KOPT-K1 (cell line): Measurements from ENCODE around the gene INTS1.

Experiments used
- H3K27ac ChIP-seq: fragments of 200-600 bp; sonication (generic); 2 replicates; pipeline ENCODE4 v1.5.1; 2016; ENCODE audit warnings: antibody characterized with exemption, mild to moderate bottlenecking, low read depth, low read length; ENCODE audit not compliant: poor library complexity, severe bottlenecking
- H3K36me3 ChIP-seq: fragments of 200-600 bp; sonication (generic); 2 replicates; pipeline ENCODE4 v1.5.1; 2017; ENCODE audit warnings: antibody characterized with exemption, mild to moderate bottlenecking, low read length, moderate library complexity; ENCODE audit not compliant: insufficient read depth
- H3K9me3 ChIP-seq: fragments of 200-600 bp; sonication (generic); 2 replicates; pipeline ENCODE4 v1.5.1; 2017; ENCODE audit warnings: antibody characterized with exemption, low read length, mild to moderate bottlenecking; ENCODE audit not compliant: insufficient read depth, poor library complexity, severe bottlenecking

INTS1 gene

DNA sequence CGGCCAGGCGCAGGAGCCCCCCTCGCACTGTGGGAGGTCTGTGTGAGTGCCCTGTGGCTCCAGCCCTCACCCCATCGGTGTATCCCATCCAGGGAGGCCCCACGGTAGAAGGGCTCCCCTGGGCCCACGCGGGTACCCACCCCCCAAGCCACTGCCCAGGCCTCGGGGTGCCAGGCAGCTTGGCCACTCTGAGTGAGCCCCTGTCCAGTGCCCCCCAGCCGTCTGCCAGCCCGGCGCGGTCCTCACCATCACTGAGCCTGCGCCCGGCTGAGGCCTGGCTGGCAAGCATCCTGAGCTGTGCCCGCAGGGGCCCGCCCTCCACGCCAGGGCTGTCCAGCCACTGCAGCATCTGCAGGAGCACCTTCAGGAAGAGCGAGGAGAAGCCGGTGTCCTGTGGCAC is 25.7 kb downstream of the INTS1 start:
- Histone ChIP-seq H3K9me3 (no peaks in the 10 kb centered on the region), H3K27ac (no peak overlapping the region), H3K36me3 (peaks cover 100% of the 10 kb centered on the region)

DNA sequence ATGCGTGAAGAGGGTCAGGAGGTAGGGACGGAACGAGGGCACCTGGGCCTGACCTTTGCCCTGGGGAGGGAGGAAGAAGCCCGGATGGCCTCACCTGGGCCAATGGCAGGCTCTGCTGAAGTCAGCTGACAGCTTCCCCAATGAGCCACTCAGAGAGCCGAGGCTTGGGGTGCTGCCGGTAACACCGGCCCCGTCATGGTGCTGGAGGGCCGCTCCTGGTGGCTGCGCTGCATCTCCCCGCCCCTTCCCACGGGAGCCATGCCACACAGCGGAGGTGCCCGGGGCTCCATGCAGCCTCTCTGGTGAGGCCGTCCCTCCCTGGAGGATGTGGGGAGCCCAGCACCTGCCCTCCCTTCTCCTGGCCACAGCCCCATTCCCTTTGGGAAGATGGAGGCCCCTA is 27.3 kb downstream of the INTS1 start:
- Histone ChIP-seq H3K36me3 (peaks cover 100% of the 10 kb centered on the region), H3K27ac (no peak overlapping the region), H3K9me3 (no peaks in the 10 kb centered on the region)

DNA sequence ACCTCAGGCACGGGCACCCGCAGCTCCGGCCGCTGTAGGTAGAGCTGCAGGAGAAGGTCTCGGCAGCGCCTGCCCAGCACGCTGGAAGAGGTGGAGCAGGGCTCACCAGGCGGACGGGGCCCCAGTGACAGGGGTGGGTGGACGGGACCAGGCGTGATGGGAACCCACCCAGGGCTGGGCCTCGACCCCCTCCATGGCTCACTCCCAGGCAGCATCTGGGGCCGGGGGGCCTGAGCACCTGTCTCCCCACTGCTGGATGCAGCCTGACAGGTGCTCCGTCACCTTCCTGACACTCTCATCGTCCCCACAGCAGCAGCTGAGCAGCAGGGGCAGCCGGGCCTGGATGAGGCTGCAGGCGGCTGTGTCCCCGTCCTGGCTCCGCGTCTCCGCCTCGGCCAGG is 28.2 kb downstream of the INTS1 start:
- Histone ChIP-seq H3K36me3 (peaks cover 100% of the 10 kb centered on the region), H3K9me3 (no peaks in the 10 kb centered on the region), H3K27ac (no peak overlapping the region)

DNA sequence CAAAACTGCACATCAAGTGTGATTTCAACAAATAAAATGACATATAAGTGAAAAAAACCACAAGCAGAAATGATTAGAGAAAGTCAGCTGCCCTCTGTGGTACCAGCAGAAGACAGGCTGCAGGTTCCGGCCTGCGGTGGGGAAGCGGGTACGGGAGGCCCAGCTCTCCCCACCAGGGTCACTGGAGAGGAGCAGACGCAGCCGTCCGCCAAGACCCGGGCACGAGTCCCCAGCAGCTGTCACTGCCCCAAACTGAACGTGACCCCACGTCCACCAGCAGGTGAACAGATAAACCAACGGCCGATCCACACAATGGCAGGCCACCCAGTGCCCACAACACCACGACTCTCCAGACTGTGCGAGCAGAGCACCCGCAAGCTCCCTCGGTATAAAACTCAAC is 28.8 kb downstream of the INTS1 start:
- Histone ChIP-seq H3K27ac (no peak overlapping the region), H3K36me3 (peaks cover 100% of the 10 kb centered on the region), H3K9me3 (no peaks in the 10 kb centered on the region)

DNA sequence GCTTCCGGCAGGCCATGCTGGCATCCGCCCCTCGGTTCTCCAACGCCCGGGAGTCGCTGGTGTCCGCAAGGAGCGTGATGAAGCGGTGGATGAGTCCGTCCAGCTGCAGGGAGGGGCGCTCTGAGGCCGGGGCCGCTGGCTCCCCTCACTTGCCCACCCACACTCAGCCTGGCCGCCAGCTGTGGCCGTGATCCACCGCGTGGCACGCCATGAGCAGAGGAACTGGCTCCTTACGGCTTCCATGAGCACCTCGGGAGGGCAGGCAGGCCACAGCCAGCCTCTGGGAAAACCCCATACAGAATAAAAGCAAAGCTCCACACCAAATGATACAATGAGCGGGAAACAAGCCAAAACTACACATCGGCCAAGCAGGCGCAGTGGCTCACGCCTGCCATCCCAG is 29.5 kb downstream of the INTS1 start:
- Histone ChIP-seq H3K9me3 (no peaks in the 10 kb centered on the region), H3K36me3 (peaks cover 100% of the 10 kb centered on the region), H3K27ac (no peak overlapping the region)

DNA sequence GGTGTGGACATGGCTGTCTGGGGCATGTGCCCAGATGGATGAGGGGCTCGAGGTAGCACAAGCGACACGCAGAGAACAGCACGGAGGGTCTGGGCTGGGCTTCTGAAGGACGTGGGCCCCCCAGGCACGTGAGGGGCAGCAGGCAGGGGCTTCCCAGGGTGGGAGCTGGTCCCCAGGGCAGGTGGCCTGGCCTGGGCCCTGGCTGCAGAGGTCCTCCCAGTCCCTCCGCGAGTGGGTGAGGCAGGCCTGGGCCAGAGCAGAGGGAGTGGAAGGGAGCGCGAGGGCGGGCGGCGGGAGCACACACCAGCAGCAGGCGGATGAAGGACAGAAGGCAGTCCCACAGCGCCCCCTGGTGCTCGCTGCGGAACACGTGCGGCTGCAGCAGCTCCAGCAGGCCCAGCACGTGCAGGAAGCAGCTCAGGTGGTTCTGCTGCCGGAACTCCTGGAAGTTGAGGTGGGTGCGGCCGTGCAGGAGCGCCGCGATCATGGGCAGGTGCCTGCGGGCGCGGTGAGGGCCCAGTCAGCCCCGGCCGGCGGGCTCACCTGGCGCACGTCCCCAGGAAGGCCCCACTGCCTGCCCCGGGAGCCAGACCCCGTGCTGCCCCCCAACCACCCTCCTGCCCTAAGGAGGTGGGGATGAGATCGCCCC is 30.2 kb downstream of the INTS1 start:
- Histone ChIP-seq H3K36me3 (peaks cover 100% of the 10 kb centered on the region), H3K27ac (no peak overlapping the region), H3K9me3 (no peaks in the 10 kb centered on the region)

DNA sequence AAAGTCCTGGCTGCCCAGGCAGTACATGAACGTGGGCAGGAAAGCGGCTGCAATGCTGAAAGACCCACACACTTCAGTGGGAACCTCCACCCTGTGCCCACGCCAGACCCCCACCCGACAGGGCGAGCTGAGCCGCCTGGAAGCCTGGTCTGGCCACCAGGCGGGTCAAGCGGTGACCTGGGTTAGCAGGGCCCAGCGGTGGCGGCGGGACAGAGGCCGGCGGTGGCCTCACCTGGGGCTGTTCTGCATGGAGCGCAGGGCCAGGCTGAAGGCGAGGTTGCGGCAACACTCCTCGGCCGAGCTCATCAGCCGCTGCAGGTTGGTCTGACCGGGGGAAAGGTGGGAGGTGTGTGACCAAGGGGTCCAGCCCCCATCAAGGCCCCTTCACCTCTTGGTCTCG is 33.3 kb downstream of the INTS1 start:
- Histone ChIP-seq H3K36me3 (peaks cover 79% of the 10 kb centered on the region), H3K9me3 (no peaks in the 10 kb centered on the region), H3K27ac (no peak overlapping the region)

DNA sequence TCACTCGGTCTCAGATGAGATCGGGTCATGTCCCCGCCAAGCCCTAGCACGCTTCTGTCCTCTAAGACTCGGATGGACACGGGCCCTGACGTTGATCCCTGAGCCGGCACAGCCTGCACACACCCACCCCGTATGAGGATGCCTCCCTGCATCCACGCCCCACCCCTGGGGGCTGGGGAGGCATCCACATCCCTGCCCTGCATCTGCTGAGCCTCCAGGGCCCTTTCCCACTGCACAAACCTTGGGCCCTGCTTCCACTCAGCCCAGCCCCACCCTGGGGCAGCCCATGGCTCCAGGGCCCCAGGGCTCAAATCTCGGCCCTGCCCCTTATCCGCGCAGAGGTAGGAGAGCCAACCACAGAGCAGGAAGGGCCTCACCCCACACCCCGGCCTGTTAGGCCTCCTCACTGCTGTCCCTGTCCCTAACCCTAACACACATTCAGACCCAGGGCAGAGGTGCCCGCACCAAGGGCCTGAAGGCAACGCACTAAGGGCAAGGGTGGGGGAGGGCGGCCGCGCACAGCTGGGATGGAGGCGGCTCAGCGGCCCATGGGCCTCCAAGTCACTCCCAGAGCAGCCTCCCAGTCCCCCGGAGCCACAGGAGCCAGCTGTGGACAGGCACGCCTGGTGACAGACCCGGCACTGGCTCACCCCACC is 35.4 kb downstream of the INTS1 start:
- H3K9me3 ChIP-seq = no peaks in the 10 kb centered on the region
- H3K27ac ChIP-seq = no peak overlapping the region
- peaks cover 58% of the 10 kb centered on the region for H3K36me3 ChIP-seq

DNA sequence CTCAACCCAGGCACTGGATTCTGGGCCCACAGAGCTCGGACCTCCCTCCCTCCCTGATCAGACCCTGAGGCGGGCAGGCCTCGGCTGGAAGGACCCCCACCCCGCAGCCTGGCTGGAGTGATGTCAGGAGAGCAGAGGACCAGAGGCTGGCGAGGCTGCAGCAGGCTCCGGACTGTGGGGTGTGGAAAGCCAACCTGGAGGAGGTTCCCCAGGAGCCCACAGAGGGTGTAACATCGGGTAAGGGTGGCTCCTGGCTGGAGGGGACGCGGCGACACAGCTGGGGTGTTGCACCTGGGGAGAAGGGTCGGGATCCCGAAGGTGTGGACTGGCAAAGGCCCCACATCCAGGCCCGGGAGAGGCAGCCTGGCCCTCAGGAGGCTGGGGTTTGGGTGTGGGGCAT is 36.0 kb downstream of the INTS1 start:
- Histone ChIP-seq H3K36me3 (peaks cover 52% of the 10 kb centered on the region), H3K9me3 (no peaks in the 10 kb centered on the region), H3K27ac (no peak overlapping the region)

DNA sequence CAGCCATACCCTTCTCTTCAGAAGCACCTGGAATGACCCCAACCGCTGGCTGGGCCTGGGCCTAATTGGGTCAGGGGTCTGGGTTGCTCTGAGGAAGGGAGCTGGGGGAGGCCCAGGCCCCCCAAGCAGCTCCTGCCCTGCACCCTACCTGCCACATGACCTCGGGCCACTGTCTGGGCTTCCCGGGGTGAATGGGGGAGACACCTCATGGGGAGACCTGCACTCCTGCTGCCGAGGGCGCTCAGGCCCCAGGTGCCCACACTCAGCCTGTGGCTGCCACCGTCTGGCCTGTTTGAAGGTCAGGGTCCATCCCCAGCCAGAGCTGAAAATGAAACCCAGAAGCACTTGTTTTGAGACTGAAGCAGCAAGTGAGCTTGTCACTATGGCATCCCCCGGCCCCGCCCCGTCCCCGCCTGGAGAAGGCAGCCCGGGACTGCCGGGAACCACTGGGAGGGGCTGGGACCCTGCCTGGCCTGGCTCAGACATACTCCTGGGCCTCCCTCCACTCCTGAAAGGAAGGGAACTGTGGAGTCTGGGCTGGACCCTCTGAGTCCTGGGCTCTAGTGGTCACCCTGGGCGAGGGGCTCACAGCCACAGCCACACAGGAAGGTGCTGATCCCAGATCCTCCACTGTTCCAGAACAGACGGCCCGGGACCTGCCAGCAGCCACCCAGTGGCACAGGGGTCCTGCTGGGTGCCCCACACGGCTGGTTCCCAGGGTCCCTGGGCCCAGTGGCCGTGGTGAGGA is 37.5 kb downstream of the INTS1 start:
- H3K9me3 ChIP-seq = no peaks in the 10 kb centered on the region
- peaks cover 37% of the 10 kb centered on the region for H3K36me3 ChIP-seq
- H3K27ac ChIP-seq = no peak overlapping the region

DNA sequence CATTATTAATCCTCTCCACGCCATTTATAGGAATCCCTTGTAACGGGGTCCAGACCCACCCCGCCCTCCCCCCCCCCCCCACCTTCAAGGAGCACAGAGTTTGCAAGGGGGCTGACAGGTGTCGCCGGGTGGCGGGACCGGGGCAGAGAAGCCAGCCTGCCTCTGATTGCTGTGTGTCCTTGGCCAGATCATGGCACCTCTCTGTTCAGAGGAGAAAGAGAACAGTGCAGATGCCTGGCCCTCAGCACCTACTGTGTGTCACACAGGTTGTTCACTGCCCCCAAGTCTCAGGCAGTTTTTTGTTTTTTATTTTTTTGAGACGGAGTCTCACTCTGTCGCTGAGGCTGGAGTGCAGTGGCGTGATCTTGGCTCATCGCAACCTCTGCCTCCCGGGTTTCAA is 39.5 kb downstream of the INTS1 start:
- H3K36me3 ChIP-seq = peaks cover 17% of the 10 kb centered on the region
- H3K9me3 ChIP-seq = no peaks in the 10 kb centered on the region
- no peak overlapping the region for H3K27ac ChIP-seq

DNA sequence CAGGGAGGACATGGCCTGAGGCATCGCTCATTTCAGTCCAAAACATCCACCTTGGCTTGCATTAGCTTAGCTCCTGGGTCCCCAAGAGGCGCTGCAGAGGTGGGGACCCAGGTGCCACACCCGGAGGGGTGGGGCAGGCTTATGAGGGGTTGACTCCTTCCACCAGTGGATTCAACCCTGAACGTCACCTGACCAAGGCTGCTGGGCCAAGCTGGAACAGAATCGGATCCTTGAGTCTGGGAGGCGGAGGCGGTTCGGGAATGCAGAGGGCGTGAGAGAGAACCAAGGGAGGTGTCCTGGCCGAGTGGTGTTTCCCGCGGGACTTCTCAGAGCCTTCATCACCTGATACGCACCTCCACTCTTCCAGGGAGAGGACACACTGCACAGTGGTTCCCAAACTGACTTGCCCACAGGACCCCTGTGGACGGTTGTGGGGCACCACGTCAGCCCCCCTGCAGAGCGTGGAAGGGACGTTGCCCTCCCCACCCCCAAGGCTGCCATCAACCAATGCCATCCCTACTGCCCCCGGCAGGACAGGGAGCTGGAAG is 40.4 kb downstream of the INTS1 start:
- Histone ChIP-seq H3K27ac (no peak overlapping the region), H3K9me3 (no peaks in the 10 kb centered on the region), H3K36me3 (peaks cover 8% of the 10 kb centered on the region; the same call in 1 of the 2 replicates)

DNA sequence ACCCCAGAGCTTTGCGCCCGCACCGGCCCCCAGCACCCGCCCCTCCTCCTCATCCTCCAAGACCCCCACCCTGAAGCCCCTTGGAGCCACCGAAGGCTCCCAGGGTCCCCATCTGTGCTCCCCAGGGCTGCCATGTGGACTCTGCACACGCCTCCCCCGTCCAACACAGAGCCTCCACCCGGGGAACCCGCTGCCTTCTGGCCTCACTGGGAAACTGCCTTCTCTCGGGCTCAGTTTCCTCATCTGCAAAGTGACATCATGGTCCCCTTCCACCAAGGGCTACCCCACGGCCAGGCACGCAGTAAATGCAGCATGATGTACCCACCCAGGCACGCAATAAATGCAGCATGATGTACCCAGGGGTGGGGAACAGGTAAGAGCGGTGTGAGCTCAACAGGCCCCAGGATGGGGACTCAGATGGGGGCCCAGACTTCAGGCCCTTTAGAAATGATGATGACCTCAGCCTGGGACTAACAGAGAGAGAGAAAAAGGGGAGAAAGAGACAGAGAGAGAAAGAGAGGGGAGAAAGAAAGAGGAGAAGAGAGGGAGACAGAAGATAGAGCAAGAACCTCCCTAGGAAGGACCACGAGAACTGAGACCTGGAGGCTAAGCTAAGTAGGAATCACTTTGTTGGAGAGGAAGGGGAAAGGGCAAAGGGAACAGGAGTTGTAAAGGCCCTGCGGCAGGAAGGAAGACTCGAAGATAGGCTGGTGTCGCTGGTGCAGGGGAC is 42.4 kb downstream of the INTS1 start:
- no peaks in the 10 kb centered on the region for H3K9me3 ChIP-seq
- no peaks in the 10 kb centered on the region for H3K36me3 ChIP-seq
- H3K27ac ChIP-seq = no peak overlapping the region

DNA sequence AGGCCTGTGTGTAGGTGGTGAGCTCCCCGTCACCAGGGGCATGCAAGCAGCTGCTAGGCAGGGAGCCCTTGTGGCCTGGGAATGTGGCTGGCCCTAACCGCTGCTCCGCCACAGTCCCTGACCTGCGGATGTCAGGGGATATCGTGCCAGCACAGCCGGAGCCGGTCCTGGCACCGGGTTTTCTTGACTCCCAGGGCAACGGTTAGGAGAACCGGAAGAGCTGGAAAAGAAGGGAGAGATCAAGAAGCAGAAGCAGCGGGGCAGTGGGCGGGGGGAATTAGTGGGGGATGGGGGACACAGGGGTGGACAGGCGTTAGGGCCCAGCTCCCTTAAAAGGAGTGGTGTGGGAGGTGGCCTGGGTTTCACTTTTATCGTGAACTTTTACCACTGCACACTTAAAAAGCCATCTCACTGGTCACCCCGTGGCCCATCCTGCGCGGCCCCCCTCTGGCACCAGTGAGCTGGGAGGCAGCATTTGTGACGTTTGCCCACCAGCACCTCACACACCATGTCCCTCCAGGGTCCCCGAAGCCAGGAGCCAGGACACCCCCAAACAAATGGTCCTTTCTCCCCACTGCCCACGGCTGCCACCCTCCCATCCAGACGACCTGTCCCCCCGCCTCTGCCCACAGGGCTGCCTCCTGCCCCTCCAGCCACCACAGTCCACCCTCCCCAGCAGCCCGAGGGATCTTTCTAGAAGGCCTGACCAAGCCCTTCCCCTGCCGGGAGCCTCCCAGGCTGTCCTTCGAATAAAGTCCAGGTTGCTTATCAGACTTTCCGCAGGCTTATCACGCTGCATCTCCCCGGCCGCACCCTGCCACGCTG is 43.2 kb downstream of the INTS1 start:
- H3K27ac ChIP-seq = no peak overlapping the region
- H3K9me3 ChIP-seq = no peaks in the 10 kb centered on the region
- H3K36me3 ChIP-seq = no peaks in the 10 kb centered on the region
